Endothelial cell of umbilical vein (primary cell): ENCODE measurements around the gene SOX9. TPM values are rescaled to one million over a fixed set of nuclear protein-coding genes. Genes with fewer than 3 reads are reported as not detected.
"Not testable (repeated sequence)": the region's sequence is repeated elsewhere in the genome, so short reads cannot be mapped to it uniquely, and the experiment has no call there.

Source experiments
- BruUV-seq: library from RNA; stranded (reverse); fragments of 400-500 nt; replicated peaks from 2 replicates; lab custom pipeline; 2021; lab: Mats Ljungman, UMichigan
- CTCF ChIA-PET: fragments of 300-600, 350-600 bp; sonication (Branson Sonifier 250); formaldehyde crosslinking; loops from one replicate; lab custom pipeline; 2021; ENCODE audit warnings: antibody characterized with exemption, inconsistent platforms; lab: Charles Lee
- POLR2A ChIA-PET: fragments of 300-600, 350-600 bp; sonication (Branson Sonifier 250); formaldehyde crosslinking; loops from one replicate; lab custom pipeline; 2021; ENCODE audit warnings: antibody characterized with exemption, inconsistent platforms; lab: Charles Lee
- DNase-seq: peaks from one replicate; pipeline ENCODE4 v3.0.0-alpha.2; 2011; ENCODE audit warnings: low read depth, low spot score
- FAIRE-seq: peaks from 2 replicates; lab custom pipeline; 2011; peaks lifted over from hg19 to GRCh38; lab: Jason Lieb, UNC
- H2AFZ ChIP-seq: 2 replicates; pipeline ENCODE4 v1.6.0; 2012; ENCODE audit warnings: low read depth, low read length, control low read depth, inconsistent platforms
- H3K27ac ChIP-seq: 2 replicates; pipeline ENCODE4 v1.5.1; 2011; ENCODE audit warnings: low read depth, mild to moderate bottlenecking, control low read depth, low read length, moderate library complexity; ENCODE audit not compliant: insufficient read depth
- H3K27me3 ChIP-seq, 2 experiments: 2 replicates each; pipeline versions ENCODE4 v1.6.0 to v1.6.1; 2011; ENCODE audit warnings: low read length in 2 of 2, mixed read lengths in 1 of 2; ENCODE audit not compliant: control insufficient read depth in 2 of 2, insufficient read depth in 2 of 2
- H3K36me3 ChIP-seq, 2 experiments: 2 replicates in 1 of 2; 3 replicates in 1 of 2; pipeline ENCODE4 v1.5.1; 2011; ENCODE audit warnings: low read length in 2 of 2, mild to moderate bottlenecking in 1 of 2, moderate library complexity in 1 of 2; ENCODE audit not compliant: control insufficient read depth in 2 of 2, insufficient read depth in 2 of 2; ENCODE audit errors: extremely low read depth in 1 of 2
- H3K4me1 ChIP-seq: 3 replicates; pipeline ENCODE4 v1.5.1; 2011; ENCODE audit warnings: mild to moderate bottlenecking, low read length; ENCODE audit not compliant: control insufficient read depth, insufficient read depth; ENCODE audit errors: extremely low read depth
- H3K4me2 ChIP-seq: 2 replicates; pipeline ENCODE4 v1.6.1; 2011; ENCODE audit warnings: low read length, control low read depth, mixed read lengths; ENCODE audit not compliant: insufficient read depth
- H3K4me3 ChIP-seq, 3 experiments: fragments of 200-600 bp in 1 of 3; sonication (generic), shearing (Covaris generic) in 1 of 3; replicated peaks in 1 of 3; 2 replicates each; pipeline ENCODE4 v1.5.1; 2011 to 2016; ENCODE audit warnings: control low read depth in 3 of 3, low read length in 3 of 3, mild to moderate bottlenecking in 2 of 3, inconsistent platforms in 1 of 3, low read depth in 1 of 3, moderate library complexity in 1 of 3; ENCODE audit not compliant: insufficient read depth in 1 of 3
- H3K79me2 ChIP-seq: 2 replicates; pipeline ENCODE4 v1.6.0; 2012; ENCODE audit warnings: low read length, inconsistent platforms; ENCODE audit not compliant: control insufficient read depth, insufficient read depth
- H3K9ac ChIP-seq: replicated peaks from 2 replicates; pipeline ENCODE3; 2011; ENCODE audit warnings: low read length, control low read depth; ENCODE audit not compliant: insufficient read depth; ENCODE audit errors: extremely low read depth
- H3K9me1 ChIP-seq: replicated peaks from 3 replicates; pipeline ENCODE4 v1.6.0; 2011; ENCODE audit warnings: mild to moderate bottlenecking, low read length; ENCODE audit not compliant: control insufficient read depth, insufficient read depth; ENCODE audit errors: extremely low read depth
- H3K9me3 ChIP-seq: replicated peaks from 2 replicates; pipeline ENCODE4 v1.5.1; 2012; ENCODE audit warnings: low read length, inconsistent platforms; ENCODE audit not compliant: control insufficient read depth, insufficient read depth
- H4K20me1 ChIP-seq: replicated peaks from 2 replicates; pipeline ENCODE3; 2011; ENCODE audit warnings: mild to moderate bottlenecking, low read length; ENCODE audit not compliant: control insufficient read depth, insufficient read depth; ENCODE audit errors: extremely low read depth
- EZH2 ChIP-seq: IDR thresholded peaks from 2 replicates; pipeline ENCODE4 v1.6.1; 2012; ENCODE audit warnings: borderline replicate concordance, low read depth, mild to moderate bottlenecking, moderate library complexity, low read length, inconsistent platforms; ENCODE audit not compliant: severe bottlenecking
- FOS ChIP-seq: IDR thresholded peaks from 2 replicates; pipeline ENCODE4 v1.6.1; 2011; ENCODE audit warnings: mild to moderate bottlenecking, low read length, moderate library complexity, borderline replicate concordance; ENCODE audit not compliant: insufficient read depth
- GATA2 ChIP-seq: IDR thresholded peaks from 2 replicates; pipeline ENCODE4 v1.7.0; 2011; ENCODE audit warnings: low read depth, mild to moderate bottlenecking, moderate library complexity, mixed read lengths, low read length; ENCODE audit not compliant: insufficient read length, insufficient read depth
- JUN ChIP-seq: IDR thresholded peaks from 2 replicates; pipeline ENCODE4 v1.6.1; 2011; ENCODE audit warnings: borderline replicate concordance, low read depth; ENCODE audit not compliant: insufficient read length, insufficient read depth
- MYC ChIP-seq: IDR thresholded peaks from one replicate; pipeline ENCODE4 v1.6.1; 2011; ENCODE audit warnings: mild to moderate bottlenecking, low read depth, low read length
- POLR2A ChIP-seq: IDR thresholded peaks from 2 replicates; pipeline ENCODE4 v1.6.1; 2012; ENCODE audit warnings: low read depth, mild to moderate bottlenecking, control low read depth, low read length
- POLR2AphosphoS5 ChIP-seq: IDR thresholded peaks from 2 replicates; pipeline ENCODE4 v1.6.1; 2012; ENCODE audit warnings: low read depth, mild to moderate bottlenecking, control low read depth, low read length, moderate library complexity; ENCODE audit not compliant: insufficient read depth
- dilution Hi-C: fragments of 300-500 bp; cut with MboI; formaldehyde crosslinking; loops from one replicate; pipeline ENCODE4 v1.15.0; 2019; ENCODE audit warnings: low sequenced_read_pairs; ENCODE audit not compliant: extremely low pct_ligation_motif_present
- intact Hi-C: fragments of 100-400 bp; cut with micrococcal nuclease; formaldehyde crosslinking; loops from one replicate; pipeline ENCODE4 v1.10.0; 2022
- polyA plus RNA-seq, 4 experiments: library from polyadenylated mRNA; depleted of rRNA in 3 of 4; stranded (reverse) in 3 of 4; unstranded in 1 of 4; fragments of >200 nt; gene quantifications; 2 replicates each; pipeline versions ENCODE4 v1.2.1 to v1.2.3, GENCODE V29; 2011 to 2012; ENCODE audit warnings: missing spikeins in 1 of 4
- total RNA-seq: library from RNA; stranded (reverse); gene quantifications from 2 replicates; pipeline ENCODE4 v1.2.3, GENCODE V29; 2021
- TF ChIP-seq, protein P1 (sequence below): IDR thresholded peaks from 2 replicates; pipeline ENCODE4 v1.6.1; 2011; ENCODE audit not compliant: insufficient read depth, insufficient read length
- TF ChIP-seq, protein P2 (sequence below), 2 donors: IDR thresholded peaks; 1 replicate in 1 of 2; 2 replicates in 1 of 2; pipeline ENCODE4 v1.5.1; 2011; ENCODE audit warnings: low read length in 2 of 2, mild to moderate bottlenecking in 2 of 2, moderate library complexity in 2 of 2, control low read depth in 1 of 2, inconsistent platforms in 1 of 2, low read depth in 1 of 2; ENCODE audit not compliant: insufficient read depth in 1 of 2; ENCODE audit errors: extremely low read depth in 1 of 2

Gene SOX9
- total and polyA plus RNA-seq, 2 donors (not counting 3 experiments of a cell fraction or from before 2014, with no cell fraction given), result not detected

GRCh38 chr17:72142097-72142496 is 21.3 kb downstream of the SOX9 start:
- H2AFZ ChIP-seq, H3K4me2 ChIP-seq, FAIRE-seq, H4K20me1 ChIP-seq, H3K36me3 ChIP-seq, POLR2A ChIA-PET, H3K27me3 ChIP-seq, H3K9me1 ChIP-seq, H3K4me3 ChIP-seq, CTCF ChIA-PET, BruUV-seq, intact Hi-C loops, H3K9ac ChIP-seq, dilution Hi-C loops, DNase-seq, H3K4me1 ChIP-seq, H3K9me3 ChIP-seq, H3K27ac ChIP-seq, H3K79me2 ChIP-seq: not testable (repeated sequence)

GRCh38 chr17:72142614-72143013 is 21.8 kb downstream of the SOX9 start:
- no peak for FAIRE-seq
- dilution Hi-C loops, result no loop called here
- CTCF ChIA-PET, result no interaction called here

More at GRCh38 chr17:72142614-72143013, 21.8 kb downstream of the SOX9 start:
- Histone ChIP-seq H2AFZ (no peak overlapping the region), H3K9ac (no peak overlapping the region), H3K27ac (no peak overlapping the region), H3K4me3 (no peak overlapping the region), H4K20me1 (no peaks in the 10 kb centered on the region), H3K4me1 (no peaks in the 10 kb centered on the region), H3K9me1 (no peaks in the 10 kb centered on the region), H3K79me2 (no peaks in the 10 kb centered on the region), H3K36me3 (no peaks in the 10 kb centered on the region), H3K27me3 (no peaks in the 10 kb centered on the region), H3K9me3 (no peaks in the 10 kb centered on the region), H3K4me2 (no peak overlapping the region)
- BruUV-seq, result no TSS peak
- intact Hi-C loops, result no loop called here
- no peak for DNase-seq
- POLR2A ChIA-PET, result no interaction called here
- TF ChIP-seq POLR2A (no peak), EZH2 (no peak), JUN (no peak), GATA2 (no peak), MYC (no peak), POLR2AphosphoS5 (no peak), FOS (no peak)
- TF ChIP-seq, protein P1, sequence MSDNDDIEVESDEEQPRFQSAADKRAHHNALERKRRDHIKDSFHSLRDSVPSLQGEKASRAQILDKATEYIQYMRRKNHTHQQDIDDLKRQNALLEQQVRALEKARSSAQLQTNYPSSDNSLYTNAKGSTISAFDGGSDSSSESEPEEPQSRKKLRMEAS, result no peak
- TF ChIP-seq, protein P2, sequence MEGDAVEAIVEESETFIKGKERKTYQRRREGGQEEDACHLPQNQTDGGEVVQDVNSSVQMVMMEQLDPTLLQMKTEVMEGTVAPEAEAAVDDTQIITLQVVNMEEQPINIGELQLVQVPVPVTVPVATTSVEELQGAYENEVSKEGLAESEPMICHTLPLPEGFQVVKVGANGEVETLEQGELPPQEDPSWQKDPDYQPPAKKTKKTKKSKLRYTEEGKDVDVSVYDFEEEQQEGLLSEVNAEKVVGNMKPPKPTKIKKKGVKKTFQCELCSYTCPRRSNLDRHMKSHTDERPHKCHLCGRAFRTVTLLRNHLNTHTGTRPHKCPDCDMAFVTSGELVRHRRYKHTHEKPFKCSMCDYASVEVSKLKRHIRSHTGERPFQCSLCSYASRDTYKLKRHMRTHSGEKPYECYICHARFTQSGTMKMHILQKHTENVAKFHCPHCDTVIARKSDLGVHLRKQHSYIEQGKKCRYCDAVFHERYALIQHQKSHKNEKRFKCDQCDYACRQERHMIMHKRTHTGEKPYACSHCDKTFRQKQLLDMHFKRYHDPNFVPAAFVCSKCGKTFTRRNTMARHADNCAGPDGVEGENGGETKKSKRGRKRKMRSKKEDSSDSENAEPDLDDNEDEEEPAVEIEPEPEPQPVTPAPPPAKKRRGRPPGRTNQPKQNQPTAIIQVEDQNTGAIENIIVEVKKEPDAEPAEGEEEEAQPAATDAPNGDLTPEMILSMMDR (IDR thresholded peaks at IDR 0.05; ENCODE audit: extremely low read depth in 1 of 2, insufficient read depth in 1 of 2, low read depth in 1 of 2, low read length in 2 of 2), result no peak
